Liver (tissue), 10 donors: ENCODE measurements around the gene SNCB. TPM values are rescaled to one million over a fixed set of nuclear protein-coding genes. Genes with fewer than 3 reads are reported as not detected.

ENCODE experiments used
- DNase-seq: peaks from one replicate; pipeline ENCODE4 v3.0.0-alpha.2; 2017; ENCODE audit warnings: low spot score
- H3K27ac ChIP-seq, 2 donors: one replicate each; pipeline ENCODE4 v1.7.0; 2013; ENCODE audit warnings: inconsistent platforms in 2 of 2, low read length in 2 of 2, control low read depth in 1 of 2, low read depth in 1 of 2, mild to moderate bottlenecking in 1 of 2
- H3K27me3 ChIP-seq, 4 donors: one replicate each; pipeline versions ENCODE4 v1.6.1 to v1.7.0; 2013; ENCODE audit warnings: low read length in 3 of 4, inconsistent platforms in 1 of 4, mild to moderate bottlenecking in 1 of 4, moderate library complexity in 1 of 4; ENCODE audit not compliant: control insufficient read depth in 4 of 4, insufficient read depth in 4 of 4
- H3K36me3 ChIP-seq, 4 donors: one replicate each; pipeline versions ENCODE4 v1.6.1 to v1.7.0; 2013; ENCODE audit warnings: low read length in 3 of 4, mild to moderate bottlenecking in 3 of 4, low read depth in 1 of 4, moderate library complexity in 1 of 4; ENCODE audit not compliant: control insufficient read depth in 4 of 4, insufficient read depth in 3 of 4
- H3K4me1 ChIP-seq, 4 donors: one replicate each; pipeline versions ENCODE4 v1.6.1 to v1.7.0; 2013; ENCODE audit warnings: low read length in 3 of 4, mild to moderate bottlenecking in 3 of 4, moderate library complexity in 1 of 4; ENCODE audit not compliant: control insufficient read depth in 4 of 4, insufficient read depth in 4 of 4
- H3K4me3 ChIP-seq, 3 donors: one replicate each; pipeline versions ENCODE4 v1.6.1 to v1.7.0; 2013; ENCODE audit warnings: low read length in 3 of 3, control low read depth in 1 of 3, low read depth in 1 of 3, mild to moderate bottlenecking in 1 of 3
- H3K9ac ChIP-seq, 2 donors: one replicate each; pipeline ENCODE4 v1.7.0; 2013; ENCODE audit warnings: low read length in 2 of 2, mild to moderate bottlenecking in 2 of 2, moderate library complexity in 2 of 2, control low read depth in 1 of 2, low read depth in 1 of 2
- H3K9me3 ChIP-seq, 4 donors: one replicate each; pipeline versions ENCODE4 v1.6.1 to v1.7.0; 2013; ENCODE audit warnings: low read length in 3 of 4; ENCODE audit not compliant: control insufficient read depth in 4 of 4
- FOXA2 ChIP-seq: IDR thresholded peaks from 2 replicates; pipeline ENCODE4 v1.6.1; 2016; ENCODE audit warnings: antibody characterized with exemption
- RAD21 ChIP-seq, 2 donors: IDR thresholded peaks; 2 replicates each; pipeline ENCODE4 v1.6.1; 2016; ENCODE audit warnings: antibody characterized with exemption in 2 of 2, mild to moderate bottlenecking in 2 of 2
- YY1 ChIP-seq: IDR thresholded peaks from 2 replicates; pipeline ENCODE4 v1.6.1; 2016; ENCODE audit warnings: antibody characterized with exemption, mild to moderate bottlenecking
- WGBS: extraction: QIAGEN DNeasy Blood & Tissue Kit; methylation state at CpG from one replicate; pipeline ENCODE4 v1.1.7; 2013; 5-methylcytosine and 5-hydroxymethylcytosine counted together
- polyA plus RNA-seq, 2 donors: library from polyadenylated mRNA; stranded (reverse) in 1 of 2; unstranded in 1 of 2; fragments of 200-250 nt in 1 of 2; fragments of >200 nt in 1 of 2; fragmentation: Nextera tagmentation in 1 of 2; extraction: Ambion mirVana in 1 of 2; gene quantifications; one replicate each; pipeline versions ENCODE4 v1.2.1 to v1.2.3, GENCODE V29; 2013 to 2015
- small RNA-seq: library from RNA; depleted of rRNA; stranded (forward); fragments of <200 nt; gene quantifications from one replicate; pipeline ENCODE3, GENCODE V24; 2014
- total RNA-seq, 2 donors: library from RNA; depleted of rRNA; stranded (reverse); fragments of >200 nt; gene quantifications; one replicate each; pipeline ENCODE4 v1.2.3, GENCODE V29; 2014
- TF ChIP-seq, protein P1 (sequence below): fragments of 150-350 bp; IDR thresholded peaks from 2 replicates; pipeline ENCODE4 v1.5.1; 2017; ENCODE audit warnings: improper control_type of control experiment, low read depth, low read length; ENCODE audit not compliant: missing input control
- TF ChIP-seq, protein P2 (sequence below): IDR thresholded peaks from 2 replicates; pipeline ENCODE4 v1.6.1; 2016; ENCODE audit warnings: antibody characterized with exemption, mild to moderate bottlenecking
- donor health status: healthy.
- donor health status: healthy.
- donor health status: healthy.
- donor health status: healthy.
- donor health status: healthy.

Gene SNCB
- total and polyA plus RNA-seq, 4 donors = not detected

- no peaks in the 10 kb centered on the region for H3K9me3 ChIP-seq
- no peak overlapping the region for H3K9ac ChIP-seq
- TF ChIP-seq, protein P1, sequence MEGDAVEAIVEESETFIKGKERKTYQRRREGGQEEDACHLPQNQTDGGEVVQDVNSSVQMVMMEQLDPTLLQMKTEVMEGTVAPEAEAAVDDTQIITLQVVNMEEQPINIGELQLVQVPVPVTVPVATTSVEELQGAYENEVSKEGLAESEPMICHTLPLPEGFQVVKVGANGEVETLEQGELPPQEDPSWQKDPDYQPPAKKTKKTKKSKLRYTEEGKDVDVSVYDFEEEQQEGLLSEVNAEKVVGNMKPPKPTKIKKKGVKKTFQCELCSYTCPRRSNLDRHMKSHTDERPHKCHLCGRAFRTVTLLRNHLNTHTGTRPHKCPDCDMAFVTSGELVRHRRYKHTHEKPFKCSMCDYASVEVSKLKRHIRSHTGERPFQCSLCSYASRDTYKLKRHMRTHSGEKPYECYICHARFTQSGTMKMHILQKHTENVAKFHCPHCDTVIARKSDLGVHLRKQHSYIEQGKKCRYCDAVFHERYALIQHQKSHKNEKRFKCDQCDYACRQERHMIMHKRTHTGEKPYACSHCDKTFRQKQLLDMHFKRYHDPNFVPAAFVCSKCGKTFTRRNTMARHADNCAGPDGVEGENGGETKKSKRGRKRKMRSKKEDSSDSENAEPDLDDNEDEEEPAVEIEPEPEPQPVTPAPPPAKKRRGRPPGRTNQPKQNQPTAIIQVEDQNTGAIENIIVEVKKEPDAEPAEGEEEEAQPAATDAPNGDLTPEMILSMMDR = peak; percentile 64
- TF ChIP-seq RAD21 (IDR thresholded peaks at IDR 0.05) (peak; percentile 61 to 79), YY1 (no peak), FOXA2 (no peak)
- TF ChIP-seq, protein P2, sequence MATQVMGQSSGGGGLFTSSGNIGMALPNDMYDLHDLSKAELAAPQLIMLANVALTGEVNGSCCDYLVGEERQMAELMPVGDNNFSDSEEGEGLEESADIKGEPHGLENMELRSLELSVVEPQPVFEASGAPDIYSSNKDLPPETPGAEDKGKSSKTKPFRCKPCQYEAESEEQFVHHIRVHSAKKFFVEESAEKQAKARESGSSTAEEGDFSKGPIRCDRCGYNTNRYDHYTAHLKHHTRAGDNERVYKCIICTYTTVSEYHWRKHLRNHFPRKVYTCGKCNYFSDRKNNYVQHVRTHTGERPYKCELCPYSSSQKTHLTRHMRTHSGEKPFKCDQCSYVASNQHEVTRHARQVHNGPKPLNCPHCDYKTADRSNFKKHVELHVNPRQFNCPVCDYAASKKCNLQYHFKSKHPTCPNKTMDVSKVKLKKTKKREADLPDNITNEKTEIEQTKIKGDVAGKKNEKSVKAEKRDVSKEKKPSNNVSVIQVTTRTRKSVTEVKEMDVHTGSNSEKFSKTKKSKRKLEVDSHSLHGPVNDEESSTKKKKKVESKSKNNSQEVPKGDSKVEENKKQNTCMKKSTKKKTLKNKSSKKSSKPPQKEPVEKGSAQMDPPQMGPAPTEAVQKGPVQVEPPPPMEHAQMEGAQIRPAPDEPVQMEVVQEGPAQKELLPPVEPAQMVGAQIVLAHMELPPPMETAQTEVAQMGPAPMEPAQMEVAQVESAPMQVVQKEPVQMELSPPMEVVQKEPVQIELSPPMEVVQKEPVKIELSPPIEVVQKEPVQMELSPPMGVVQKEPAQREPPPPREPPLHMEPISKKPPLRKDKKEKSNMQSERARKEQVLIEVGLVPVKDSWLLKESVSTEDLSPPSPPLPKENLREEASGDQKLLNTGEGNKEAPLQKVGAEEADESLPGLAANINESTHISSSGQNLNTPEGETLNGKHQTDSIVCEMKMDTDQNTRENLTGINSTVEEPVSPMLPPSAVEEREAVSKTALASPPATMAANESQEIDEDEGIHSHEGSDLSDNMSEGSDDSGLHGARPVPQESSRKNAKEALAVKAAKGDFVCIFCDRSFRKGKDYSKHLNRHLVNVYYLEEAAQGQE = no peak
- H3K4me1 ChIP-seq = no peaks in the 10 kb centered on the region
- no peaks in the 10 kb centered on the region for H3K27me3 ChIP-seq
- 48% methylated on average over 18 of the region's 18 CpGs for WGBS
- H3K4me3 ChIP-seq = no peak overlapping the region
- no peaks in the 10 kb centered on the region for H3K36me3 ChIP-seq
- DNase-seq = peak; percentile 84
- no peak overlapping the region for H3K27ac ChIP-seq
Measured at GRCh38 chr5:176573564-176574296, 56.6 kb downstream of the SNCB start.

Small RNAs within 50 kb of the gene (small RNA-seq; reads per million reads assigned to genes)
- not detected for gene MIR4281

Other genes with a start within 250 kb of the SNCB start
- gene NOP16, start 241.9 kb downstream of the SNCB start, total RNA-seq = 10 to 100 TPM in 1 of 2 donors, 1 to 10 TPM in 1; 6.1 to 11.1 TPM
- gene NOP16, start 241.9 kb downstream of the SNCB start, polyA plus RNA-seq = 10 to 100 TPM; 23.3 to 41.2 TPM
- 10 to 100 TPM; 18.4 to 42.6 TPM for gene HIGD2A, start 241.8 kb downstream of the SNCB start, total RNA-seq
- 100 to 1,000 TPM in 1 of 2 donors, 10 to 100 TPM in 1; 93.0 to 127 TPM for gene HIGD2A, start 241.8 kb downstream of the SNCB start, polyA plus RNA-seq
- gene CLTB, start 214.0 kb downstream of the SNCB start, total RNA-seq = 10 to 100 TPM; 14.2 to 30.9 TPM
- 10 to 100 TPM; 46.2 to 49.4 TPM for gene CLTB, start 214.0 kb downstream of the SNCB start, polyA plus RNA-seq
- 10 to 100 TPM; 20.1 to 28.3 TPM for gene FAF2, start 182.1 kb downstream of the SNCB start, total RNA-seq
- gene FAF2, start 182.1 kb downstream of the SNCB start, polyA plus RNA-seq = 10 to 100 TPM; 12.7 to 12.9 TPM
- gene RNF44, start 93.1 kb downstream of the SNCB start, total RNA-seq = 1 to 10 TPM; 3.9 to 5.5 TPM
- 1 to 10 TPM; 3.2 to 6.4 TPM for gene RNF44, start 93.1 kb downstream of the SNCB start, polyA plus RNA-seq
- 10 to 100 TPM; 11.4 to 21.8 TPM for gene CDHR2, start 81.2 kb downstream of the SNCB start, total RNA-seq
- gene CDHR2, start 81.2 kb downstream of the SNCB start, polyA plus RNA-seq = 10 to 100 TPM in 1 of 2 donors, 1 to 10 TPM in 1; 8.8 to 23.8 TPM
- gene GPRIN1, start 20.4 kb downstream of the SNCB start, total RNA-seq = under 1 TPM; 0.23 to 0.50 TPM
- gene GPRIN1, start 20.4 kb downstream of the SNCB start, polyA plus RNA-seq = under 1 TPM in 1 of 2 donors, not detected in 1; 0.30 TPM
- gene EIF4E1B, start 141 bp upstream of the SNCB start, total RNA-seq = not detected
- not detected for gene EIF4E1B, start 141 bp upstream of the SNCB start, polyA plus RNA-seq
- gene TSPAN17, start 16.9 kb upstream of the SNCB start, total RNA-seq = 10 to 100 TPM; 15.9 to 43.4 TPM
- 10 to 100 TPM in 1 of 2 donors, 1 to 10 TPM in 1; 5.7 to 16.4 TPM for gene TSPAN17, start 16.9 kb upstream of the SNCB start, polyA plus RNA-seq
- under 1 TPM in 1 of 2 donors, not detected in 1; under 0.01 TPM for gene UNC5A, start 180.0 kb upstream of the SNCB start, total RNA-seq
- under 1 TPM; 0.03 to 0.07 TPM for gene UNC5A, start 180.0 kb upstream of the SNCB start, polyA plus RNA-seq